HL-60/S4 treated with retinoic acid at 250 ng/mL for 4 days and 3 days (cell line): ENCODE measurements around the gene GIPC3.
"Not testable (repeated sequence)": the region's sequence is repeated elsewhere in the genome, so short reads cannot be mapped to it uniquely, and the experiment has no call there.

Experiments
- in situ Hi-C: fragments of 300-500 bp; cut with MboI; formaldehyde crosslinking; loops from 2 replicates; pipeline ENCODE4 v1.7.0; 2022; ENCODE audit warnings: low sequenced_read_pairs

The GIPC3 gene

GRCh38 chr19:3550947-3551791 is 34.1 kb upstream of the GIPC3 start:
- in situ Hi-C loops, result no loop called here

- in situ Hi-C loops, result no loop called here
These were observed 33.5 kb upstream of the GIPC3 start for GRCh38 chr19:3551792-3552095.

- in situ Hi-C loops, result no loop called here
These were observed 30.8 kb upstream of the GIPC3 start for GRCh38 chr19:3554254-3555083.

GRCh38 chr19:3555653-3556422 is 29.4 kb upstream of the GIPC3 start:
- in situ Hi-C loops, result no loop called here

- in situ Hi-C loops, result no loop called here
These were observed 28.8 kb upstream of the GIPC3 start for GRCh38 chr19:3556423-3556977.

GRCh38 chr19:3556978-3557460 is 28.3 kb upstream of the GIPC3 start:
- in situ Hi-C loops, result no loop called here

- in situ Hi-C loops, result no loop called here
These were observed 27.6 kb upstream of the GIPC3 start, which contains the start of gene MFSD12 for GRCh38 chr19:3557461-3558248. TSS of gene MFSD12 (minus strand) at chr19:3557586. CDS start at chr19:3557403, 183 bp downstream.

GRCh38 chr19:3563709-3564524 is 21.4 kb upstream of the GIPC3 start:
- in situ Hi-C loops, result no loop called here

- in situ Hi-C loops, result no loop called here
These were observed 20.1 kb upstream of the GIPC3 start for GRCh38 chr19:3565139-3565538.

- in situ Hi-C loops, result not testable (repeated sequence)
These were observed 15.2 kb upstream of the GIPC3 start for GRCh38 chr19:3570042-3570441.

- in situ Hi-C loops, result no loop called here
These were observed 14.7 kb upstream of the GIPC3 start for GRCh38 chr19:3570606-3571011.

- in situ Hi-C loops, result no loop called here
These were observed 13.0 kb upstream of the GIPC3 start for GRCh38 chr19:3572132-3572854.

- in situ Hi-C loops, result no loop called here
These were observed 12.5 kb upstream of the GIPC3 start, which contains the start of gene HMG20B for GRCh38 chr19:3572855-3573161. TSS of gene HMG20B (plus strand) at chr19:3572944. CDS start at chr19:3573310, 366 bp downstream.

GRCh38 chr19:3573162-3573857 is 12.0 kb upstream of the GIPC3 start:
- in situ Hi-C loops, result no loop called here

GRCh38 chr19:3573858-3574637 is 11.2 kb upstream of the GIPC3 start:
- in situ Hi-C loops, result no loop called here

- in situ Hi-C loops, result no loop called here
These were observed 10.0 kb upstream of the GIPC3 start for GRCh38 chr19:3575260-3575741.
